Fibroblast of peridontal ligament (primary cell): ENCODE measurements around the gene VCPKMT.

Experiments
- DNase-seq: peaks from one replicate; pipeline ENCODE4 v3.0.0-alpha.2; 2010; ENCODE audit errors: extremely low read depth

VCPKMT gene

GRCh38 chr14:50067723-50068495, 48.5 kb downstream of the VCPKMT start:
- peak; percentile 60 for DNase-seq

GRCh38 chr14:50065583-50065982, 50.8 kb downstream of the VCPKMT start:
- no peak for DNase-seq

- peak; percentile 70 for DNase-seq
Measured at GRCh38 chr14:50064993-50065392, 51.4 kb downstream of the VCPKMT start.

GRCh38 chr14:50063876-50064420, 52.4 kb downstream of the VCPKMT start:
- DNase-seq, result no peak

GRCh38 chr14:50062438-50063085, 53.8 kb downstream of the VCPKMT start:
- peak; percentile 31 for DNase-seq

- DNase-seq, result peak; percentile 34
Measured at GRCh38 chr14:50061664-50062437, 54.5 kb downstream of the VCPKMT start.

GRCh38 chr14:50060871-50061663, 55.3 kb downstream of the VCPKMT start:
- peak; percentile 94 for DNase-seq

GRCh38 chr14:50059763-50060616, 56.4 kb downstream of the VCPKMT start:
- no peak for DNase-seq
